SK-N-SH treated with all-trans-retinoic acid at 6 μM for 48 hours (cell line): ENCODE measurements around the gene SOX13.

Experiments used
- ARNTL ChIP-seq: fragments of 450-650 bp; formaldehyde crosslinking; IDR thresholded peaks from 2 replicates; pipeline ENCODE4 v1.5.0; 2020; ENCODE audit warnings: low read depth, mild to moderate bottlenecking, moderate library complexity, borderline replicate concordance
- BACH2 ChIP-seq: fragments of 250-450 bp; sonication (Bioruptor Pico); IDR thresholded peaks from 2 replicates; pipeline ENCODE4 v1.9.0; 2021; ENCODE audit warnings: mild to moderate bottlenecking, borderline replicate concordance
- CSRNP3 ChIP-seq: fragments of 250-450 bp; sonication (Bioruptor Pico); IDR thresholded peaks from 2 replicates; pipeline ENCODE4 v1.5.1; 2021; ENCODE audit warnings: mild to moderate bottlenecking, moderate library complexity
- ISL1 ChIP-seq: fragments of 250-450 bp; sonication (Bioruptor Pico); IDR thresholded peaks from 2 replicates; pipeline ENCODE4 v2.1.2; 2022; ENCODE audit warnings: mild to moderate bottlenecking, moderate library complexity
- RARB ChIP-seq: fragments of 250-450 bp; sonication (Bioruptor Pico); IDR thresholded peaks from 2 replicates; pipeline ENCODE4 v1.8.0; 2021; ENCODE audit warnings: mild to moderate bottlenecking, moderate library complexity
- ZC3H10 ChIP-seq: fragments of 250-450 bp; sonication (Bioruptor Pico); IDR thresholded peaks from 2 replicates; pipeline ENCODE4 v1.5.1; 2021; ENCODE audit warnings: mild to moderate bottlenecking, moderate library complexity
- ZFP3 ChIP-seq: fragments of 250-450 bp; sonication (Bioruptor Pico); IDR thresholded peaks from 2 replicates; pipeline ENCODE4 v1.5.0; 2020; ENCODE audit warnings: mild to moderate bottlenecking, moderate library complexity
- ZNF70 ChIP-seq: fragments of 450-650 bp; formaldehyde crosslinking; IDR thresholded peaks from 2 replicates; pipeline ENCODE4 v1.5.0; 2020; ENCODE audit warnings: mild to moderate bottlenecking, moderate library complexity

GRCh38 chr1:204176049-204176448 lies 103.1 kb downstream of the SOX13 start:
- TF ChIP-seq ISL1 (CRISPR knock-in tag): no peak
- TF ChIP-seq ZNF70 (CRISPR knock-in tag): no peak
- no peak for TF ChIP-seq ZFP3
- no peak for TF ChIP-seq ZC3H10 (CRISPR knock-in tag)
- TF ChIP-seq CSRNP3 (CRISPR knock-in tag): no peak
- TF ChIP-seq RARB (CRISPR knock-in tag): no peak
- no peak for TF ChIP-seq ARNTL
- TF ChIP-seq BACH2 (CRISPR knock-in tag): no peak
